Measurements from ENCODE around the gene ZNF311. TPM values are rescaled to one million over a fixed set of nuclear protein-coding genes. Genes with fewer than 3 reads are reported as not detected.

The ZNF311 gene
- total RNA-seq, 1 experiment from 2014 or later, result 0.57 TPM

- TF ChIP-seq CTCF (conservative IDR thresholded peaks at IDR 0.05), result peak; percentile 19; the same call in 1 of the 3 replicates
- no peaks in the 10 kb centered on the region for H3K79me2 ChIP-seq (ENCODE audit: insufficient read depth, low read length)
- no peak overlapping the region for H3K4ac ChIP-seq (ENCODE audit: low read depth, low read length)
- H3K23me2 ChIP-seq (ENCODE audit: insufficient read length, low read depth, low read length, poor library complexity, severe bottlenecking), result peaks cover 8% of the 10 kb centered on the region
- H3K9me3 Mint-ChIP-seq, result peaks cover 4% of the 10 kb centered on the region in 2 experiments; a peak in 4 of 5 replicates
- no peak overlapping the region for H2BK5ac ChIP-seq (ENCODE audit: insufficient read length, low read length)
- H3K4me2 ChIP-seq (ENCODE audit: insufficient read depth, insufficient read length, low read length), result peak overlapping the region; percentile 93
- H4K20me1 ChIP-seq (ENCODE audit: control insufficient read depth, insufficient read depth, insufficient read length), result no peaks in the 10 kb centered on the region
- peaks cover 39% of the 10 kb centered on the region in 2 experiments for H3K4me1 Mint-ChIP-seq
- H2BK120ac ChIP-seq (ENCODE audit: low read depth, low read length, poor library complexity, severe bottlenecking), result no peak overlapping the region
- no peak overlapping the region for H3K23ac ChIP-seq (ENCODE audit: insufficient read length, low read depth, low read length)
- no peak overlapping the region for H2BK15ac ChIP-seq (ENCODE audit: low read depth, low read length)
- DNase-seq, result peak; percentile 52
- no peak overlapping the region for H2BK12ac ChIP-seq (ENCODE audit: insufficient read length, low read depth, low read length)
- peaks cover 38% of the 10 kb centered on the region for H3K27me3 Mint-ChIP-seq (ENCODE audit: low read depth)
- H3K9me3 ChIP-seq (ENCODE audit: control insufficient read depth, low read depth, low read length), result no peaks in the 10 kb centered on the region
- H2AK5ac ChIP-seq (ENCODE audit: insufficient read length, low read length), result no peak overlapping the region
- H2BK20ac ChIP-seq (ENCODE audit: low read depth, low read length, poor library complexity, severe bottlenecking), result no peak overlapping the region
- no peak overlapping the region for H3T11ph ChIP-seq (ENCODE audit: low read length)
- H3K4me1 ChIP-seq (ENCODE audit: insufficient read depth, low read length), result peaks cover 10% of the 10 kb centered on the region; the same call in 1 of the 2 replicates
- no peak overlapping the region for H3K18ac ChIP-seq (ENCODE audit: insufficient read length, low read depth, low read length)
- H3K27ac ChIP-seq (ENCODE audit: insufficient read length, low read depth, low read length), result no peak overlapping the region
- no peak overlapping the region for H4K91ac ChIP-seq (ENCODE audit: insufficient read length, low read depth, low read length)
- peak overlapping the region; percentile 78 for H2AFZ ChIP-seq (ENCODE audit: low read length)
- H3K4me3 Mint-ChIP-seq, result peak overlapping the region; percentile 87 to 93
- no peaks in the 10 kb centered on the region for H3K79me1 ChIP-seq (ENCODE audit: insufficient read depth, low read depth, low read length, poor library complexity, severe bottlenecking)
- no peak overlapping the region for H3K14ac ChIP-seq (ENCODE audit: insufficient read depth, low read length)
- WGBS (ENCODE audit: extremely low coverage, insufficient read length, low lambda C conversion rate), result no CpG with 5 or more reads among the region's 13 CpGs
- no peak overlapping the region for H3K27ac Mint-ChIP-seq
- H3K27me3 ChIP-seq (ENCODE audit: insufficient read depth, low read length), result no peaks in the 10 kb centered on the region; the same call in 1 of the 2 replicates
- peak overlapping the region; percentile 31 for H3K9ac ChIP-seq (ENCODE audit: extremely low read depth, insufficient read length, low read length)
- H3K56ac ChIP-seq (ENCODE audit: insufficient read length, low read depth, low read length), result no peak overlapping the region
- H4K5ac ChIP-seq (ENCODE audit: insufficient read length, low read depth, low read length), result no peak overlapping the region
- H4K8ac ChIP-seq (replicated peaks; ENCODE audit: insufficient read length, low read depth, low read length), result no peak overlapping the region
- peaks cover 0 to 1% (median 0%) of the 10 kb centered on the region in 3 experiments; a peak in 2 of 7 replicates for H3K36me3 Mint-ChIP-seq (ENCODE audit: insufficient read depth in 1 of 3, low read depth in 3 of 3)
These were observed 23.7 kb downstream of the ZNF311 start for GRCh38 chr6:28981431-28981832.

Data from H9 (cell line).